GM15510 (cell line): ENCODE data around the gene RRM1.

ENCODE experiments used
- POLR2A ChIP-seq: IDR thresholded peaks from 3 replicates; pipeline ENCODE4 v1.6.1; 2011; ENCODE audit warnings: borderline replicate concordance; ENCODE audit not compliant: insufficient read length; ENCODE audit errors: extremely low read depth

The RRM1 gene

GRCh38 chr11:4154503-4154902, 59.9 kb downstream of the RRM1 start:
- no peak for TF ChIP-seq POLR2A

- TF ChIP-seq POLR2A, result no peak
Measured at GRCh38 chr11:4156571-4156970, 62.0 kb downstream of the RRM1 start.

- TF ChIP-seq POLR2A, result no peak
Measured at GRCh38 chr11:4161305-4161704, 66.7 kb downstream of the RRM1 start.

- no peak for TF ChIP-seq POLR2A
Measured at GRCh38 chr11:4164884-4165590, 70.4 kb downstream of the RRM1 start.

- TF ChIP-seq POLR2A, result no peak
Measured at GRCh38 chr11:4167292-4167691, 72.7 kb downstream of the RRM1 start.

- TF ChIP-seq POLR2A, result no peak
Measured at GRCh38 chr11:4167758-4168157, 73.2 kb downstream of the RRM1 start.

GRCh38 chr11:4178813-4179662, 84.4 kb downstream of the RRM1 start:
- no peak for TF ChIP-seq POLR2A

GRCh38 chr11:4180441-4181183, 86.0 kb downstream of the RRM1 start:
- no peak for TF ChIP-seq POLR2A

GRCh38 chr11:4181782-4182721, 87.5 kb downstream of the RRM1 start:
- TF ChIP-seq POLR2A, result no peak

GRCh38 chr11:4183410-4184057, 88.9 kb downstream of the RRM1 start:
- no peak for TF ChIP-seq POLR2A

- TF ChIP-seq POLR2A, result no peak
Measured at GRCh38 chr11:4184163-4184916, 89.7 kb downstream of the RRM1 start.

- TF ChIP-seq POLR2A, result no peak
Measured at GRCh38 chr11:4185561-4185960, 91.0 kb downstream of the RRM1 start.

GRCh38 chr11:4186464-4187054, 92.0 kb downstream of the RRM1 start:
- no peak for TF ChIP-seq POLR2A
